SK-N-SH treated with all-trans-retinoic acid at 6 μM for 48 hours (cell line): ENCODE results near the gene TAP1.

Experiments
- ATAC-seq: fragments of 200-7000 bp; cut with Tn5 transposase; 3 replicates; pipeline ENCODE4 v1.9.1; 2020; ENCODE audit warnings: mild to moderate bottlenecking, moderate library complexity
- ARNTL ChIP-seq: fragments of 450-650 bp; formaldehyde crosslinking; IDR thresholded peaks from 2 replicates; pipeline ENCODE4 v1.5.0; 2020; ENCODE audit warnings: low read depth, mild to moderate bottlenecking, moderate library complexity, borderline replicate concordance
- BACH2 ChIP-seq: fragments of 250-450 bp; sonication (Bioruptor Pico); IDR thresholded peaks from 2 replicates; pipeline ENCODE4 v1.9.0; 2021; ENCODE audit warnings: mild to moderate bottlenecking, borderline replicate concordance
- CREB5 ChIP-seq: fragments of 250-450 bp; sonication (Bioruptor Pico); IDR thresholded peaks from 2 replicates; pipeline ENCODE4 v1.5.1; 2020; ENCODE audit warnings: low read depth, mild to moderate bottlenecking, moderate library complexity
- CSDC2 ChIP-seq: fragments of 250-450 bp; sonication (Bioruptor Pico); IDR thresholded peaks from 2 replicates; pipeline ENCODE4 v1.5.0; 2020; ENCODE audit warnings: mild to moderate bottlenecking, moderate library complexity
- CSRNP3 ChIP-seq: fragments of 250-450 bp; sonication (Bioruptor Pico); IDR thresholded peaks from 2 replicates; pipeline ENCODE4 v1.5.1; 2021; ENCODE audit warnings: mild to moderate bottlenecking, moderate library complexity
- GLIS3 ChIP-seq: fragments of 250-450 bp; sonication (Bioruptor Pico); IDR thresholded peaks from 2 replicates; pipeline ENCODE4 v1.5.0; 2020; ENCODE audit warnings: mild to moderate bottlenecking, moderate library complexity
- ISL1 ChIP-seq: fragments of 250-450 bp; sonication (Bioruptor Pico); IDR thresholded peaks from 2 replicates; pipeline ENCODE4 v2.1.2; 2022; ENCODE audit warnings: mild to moderate bottlenecking, moderate library complexity
- OSR1 ChIP-seq: fragments of 250-450 bp; sonication (Bioruptor Pico); IDR thresholded peaks from 2 replicates; pipeline ENCODE4 v1.8.0; 2022; ENCODE audit warnings: moderate library complexity, mild to moderate bottlenecking, inconsistent platforms
- PATZ1 ChIP-seq: fragments of 250-450 bp; sonication (Bioruptor Pico); IDR thresholded peaks from 2 replicates; pipeline ENCODE4 v1.8.0; 2020; ENCODE audit warnings: mild to moderate bottlenecking, moderate library complexity, borderline replicate concordance
- POU6F1 ChIP-seq: fragments of 250-450 bp; sonication (Bioruptor Pico); IDR thresholded peaks from 2 replicates; pipeline ENCODE4 v1.8.0; 2021; ENCODE audit warnings: low read depth, mild to moderate bottlenecking, moderate library complexity, borderline replicate concordance
- PPARA ChIP-seq: fragments of 250-450 bp; sonication (Bioruptor Pico); IDR thresholded peaks from 2 replicates; pipeline ENCODE4 v1.5.0; 2020; ENCODE audit warnings: mild to moderate bottlenecking, borderline replicate concordance
- RARB ChIP-seq: fragments of 250-450 bp; sonication (Bioruptor Pico); IDR thresholded peaks from 2 replicates; pipeline ENCODE4 v1.8.0; 2021; ENCODE audit warnings: mild to moderate bottlenecking, moderate library complexity
- SNAI2 ChIP-seq: fragments of 250-450 bp; sonication (Bioruptor Pico); IDR thresholded peaks from 2 replicates; pipeline ENCODE4 v1.5.0; 2020; ENCODE audit warnings: mild to moderate bottlenecking, moderate library complexity
- TCF4 ChIP-seq: fragments of 250-450 bp; sonication (Bioruptor Pico); IDR thresholded peaks from 2 replicates; pipeline ENCODE4 v1.8.0; 2021; ENCODE audit warnings: mild to moderate bottlenecking, moderate library complexity, borderline replicate concordance
- TOX ChIP-seq: fragments of 250-450 bp; sonication (Bioruptor Pico); IDR thresholded peaks from 2 replicates; pipeline ENCODE4 v1.8.0; 2021; ENCODE audit warnings: mild to moderate bottlenecking, moderate library complexity, borderline replicate concordance
- TSHZ2 ChIP-seq: fragments of 250-450 bp; sonication (Bioruptor Pico); IDR thresholded peaks from 2 replicates; pipeline ENCODE4 v1.5.0; 2020; ENCODE audit warnings: mild to moderate bottlenecking, moderate library complexity
- ZC3H10 ChIP-seq: fragments of 250-450 bp; sonication (Bioruptor Pico); IDR thresholded peaks from 2 replicates; pipeline ENCODE4 v1.5.1; 2021; ENCODE audit warnings: mild to moderate bottlenecking, moderate library complexity
- ZFP3 ChIP-seq: fragments of 250-450 bp; sonication (Bioruptor Pico); IDR thresholded peaks from 2 replicates; pipeline ENCODE4 v1.5.0; 2020; ENCODE audit warnings: mild to moderate bottlenecking, moderate library complexity
- ZFP30 ChIP-seq: fragments of 450-650 bp; formaldehyde crosslinking; IDR thresholded peaks from 2 replicates; pipeline ENCODE4 v1.5.0; 2022; ENCODE audit warnings: mild to moderate bottlenecking, moderate library complexity
- ZNF565 ChIP-seq: fragments of 450-650 bp; formaldehyde crosslinking; conservative IDR thresholded peaks from 2 replicates; pipeline ENCODE4 v1.5.0; 2020; ENCODE audit warnings: low read depth, mild to moderate bottlenecking, moderate library complexity
- ZNF70 ChIP-seq: fragments of 450-650 bp; formaldehyde crosslinking; IDR thresholded peaks from 2 replicates; pipeline ENCODE4 v1.5.0; 2020; ENCODE audit warnings: mild to moderate bottlenecking, moderate library complexity
- ZNF8 ChIP-seq: fragments of 450-650 bp; formaldehyde crosslinking; IDR thresholded peaks from 2 replicates; pipeline ENCODE4 v1.5.0; 2020; ENCODE audit warnings: mild to moderate bottlenecking, moderate library complexity

TAP1 gene

GRCh38 chr6:32886681-32887383 is 33.3 kb upstream of the TAP1 start:
- TF ChIP-seq CSDC2 (CRISPR knock-in tag): no peak
- TF ChIP-seq ZC3H10 (CRISPR knock-in tag): no peak
- TF ChIP-seq RARB: no peak
- no peak for TF ChIP-seq CREB5 (CRISPR knock-in tag)
- TF ChIP-seq GLIS3 (CRISPR knock-in tag): no peak
- TF ChIP-seq ZNF70 (CRISPR knock-in tag): no peak
- no peak for TF ChIP-seq CSRNP3 (CRISPR knock-in tag)
- TF ChIP-seq ISL1 (CRISPR knock-in tag): no peak
- no peak for TF ChIP-seq OSR1 (CRISPR knock-in tag)
- no peak for TF ChIP-seq ZFP30
- TF ChIP-seq TOX: no peak
- no peak for TF ChIP-seq ZNF565 (CRISPR knock-in tag)
- no peak for TF ChIP-seq PPARA (CRISPR knock-in tag)
- peak; percentile 60 for ATAC-seq

GRCh38 chr6:32885698-32886286 is 32.3 kb upstream of the TAP1 start:
- TF ChIP-seq ZNF70 (CRISPR knock-in tag) (no peak), OSR1 (CRISPR knock-in tag) (no peak), ZNF565 (CRISPR knock-in tag) (no peak), ZFP3 (CRISPR knock-in tag) (no peak), TOX (no peak), BACH2 (CRISPR knock-in tag) (no peak), ARNTL (CRISPR knock-in tag) (no peak), ZNF8 (CRISPR knock-in tag) (no peak), CSDC2 (CRISPR knock-in tag) (no peak), POU6F1 (CRISPR knock-in tag) (no peak), CSRNP3 (CRISPR knock-in tag) (no peak), ZFP30 (no peak), ISL1 (CRISPR knock-in tag) (no peak), SNAI2 (CRISPR knock-in tag) (no peak), PPARA (CRISPR knock-in tag) (no peak), ZC3H10 (CRISPR knock-in tag) (no peak), RARB (no peak), PATZ1 (CRISPR knock-in tag) (no peak)
- peak; percentile 84 for ATAC-seq

- ATAC-seq: no peak
These were observed 30.3 kb upstream of the TAP1 start for GRCh38 chr6:32883789-32884188.

More at GRCh38 chr6:32883789-32884188, 30.3 kb upstream of the TAP1 start:
- no peak for TF ChIP-seq TCF4
- TF ChIP-seq ISL1 (CRISPR knock-in tag): no peak
- no peak for TF ChIP-seq TSHZ2 (CRISPR knock-in tag)
- no peak for TF ChIP-seq PPARA (CRISPR knock-in tag)
- no peak for TF ChIP-seq SNAI2 (CRISPR knock-in tag)
- no peak for TF ChIP-seq PATZ1 (CRISPR knock-in tag)
- no peak for TF ChIP-seq OSR1 (CRISPR knock-in tag)
